ENCODE results near the gene BLACAT1. TPM values are rescaled to one million over a fixed set of nuclear protein-coding genes. Genes with fewer than 3 reads are reported as not detected.
A peak's percentile ranks its signal among the peaks of the same experiment; 100 is the strongest.

The BLACAT1 gene
- total RNA-seq = under 1 TPM in 1 of 4 donors, not detected in 3; 0.36 TPM
- under 1 TPM in 1 of 3 donors, not detected in 2; 0.51 TPM for polyA plus RNA-seq

GRCh38 chr1:205455581-205456382 lies at the start of gene BLACAT1:
BLACAT1 (minus strand) TSS chr1:205456045.
- H3K4me1 ChIP-seq = peaks cover 0 to 22% (median 20%) of the 10 kb centered on the region in 4 donors
- peaks cover 50 to 92% (median 76%) of the 10 kb centered on the region in 3 donors for H3K27me3 ChIP-seq
- H3K4me3 ChIP-seq = peak within 1 kb of the TSS in 2 of 4 donors; percentile 12 to 26

GRCh38 chr1:205505076-205505729 lies 49.4 kb upstream of the BLACAT1 start:
- Histone ChIP-seq H3K9me3 (no peaks in the 10 kb centered on the region), H3K27ac (peak overlapping the region; percentile 62 to 79 (median 73)), H3K36me3 (no peaks in the 10 kb centered on the region), H3K4me3 (peak overlapping the region; percentile 62 to 71 (median 66)), H3K27me3 (no peaks in the 10 kb centered on the region), H3K4me1 (peaks cover 0 to 31% (median 21%) of the 10 kb centered on the region in 4 donors)
- 4 to 10% methylated on average over 18 of the region's 18 CpGs for WGBS, 2 donors
- TF ChIP-seq POLR2A (IDR thresholded peaks at IDR 0.05) (no peak), CTCF (IDR thresholded peaks at IDR 0.05) (peak in 1 of 4 experiments; percentile 12)
- no peak for DNase-seq
- intact Hi-C loops (cut with DNase I) = no loop called here

More at GRCh38 chr1:205455581-205456382, at the start of gene BLACAT1:
- Histone ChIP-seq H3K9me3 (no peaks in the 10 kb centered on the region), H3K36me3 (no peaks in the 10 kb centered on the region), H3K27ac (no peak within 1 kb of the TSS)
- WGBS, 2 donors = 3 to 7% methylated on average over 53 of the region's 53 CpGs
- no peak for TF ChIP-seq EP300 (IDR thresholded peaks at IDR 0.05)
- no peak for TF ChIP-seq CTCF (IDR thresholded peaks at IDR 0.05)
- no peak for TF ChIP-seq POLR2A (IDR thresholded peaks at IDR 0.05)
- TF ChIP-seq POLR2AphosphoS5 (IDR thresholded peaks at IDR 0.05) = no peak
- no peak for DNase-seq
- intact Hi-C loops (cut with DNase I) = no loop called here

- peak within 1 kb of the TSS; percentile 62 to 79 (median 73) for H3K27ac ChIP-seq
- H3K36me3 ChIP-seq = no peaks in the 10 kb centered on the region
- no peaks in the 10 kb centered on the region for H3K27me3 ChIP-seq
- H3K4me1 ChIP-seq = peaks cover 0 to 28% (median 21%) of the 10 kb centered on the region in 4 donors
- no peaks in the 10 kb centered on the region for H3K9me3 ChIP-seq
- intact Hi-C loops (cut with DNase I) = no loop called here
- peak; percentile 89 for DNase-seq
- no peak for TF ChIP-seq POLR2A (IDR thresholded peaks at IDR 0.05)
- no peak for TF ChIP-seq CTCF (IDR thresholded peaks at IDR 0.05)
- TF ChIP-seq EP300 (IDR thresholded peaks at IDR 0.05) = no peak
- peak in 2 of 4 donors; percentile 27 to 48 for TF ChIP-seq POLR2AphosphoS5 (IDR thresholded peaks at IDR 0.05)
- 2 to 3% methylated on average over 41 of the region's 42 CpGs for WGBS, 2 donors
- peak within 1 kb of the TSS; percentile 62 to 71 (median 66) for H3K4me3 ChIP-seq
Observed at GRCh38 chr1:205504311-205505075, 48.6 kb upstream of the BLACAT1 start, which contains the start of gene CDK18. CDK18 (plus strand) TSS chr1:205504669; CDS start chr1:205523168, 18,499 bp downstream.

GRCh38 chr1:205502992-205503391 lies 47.1 kb upstream of the BLACAT1 start:
- intact Hi-C loops (cut with DNase I) = no loop called here
- no peak for TF ChIP-seq EP300 (IDR thresholded peaks at IDR 0.05)
- no peak for TF ChIP-seq CTCF (IDR thresholded peaks at IDR 0.05)
- TF ChIP-seq POLR2AphosphoS5 (IDR thresholded peaks at IDR 0.05) = no peak
- no peak for TF ChIP-seq POLR2A (IDR thresholded peaks at IDR 0.05)
- Histone ChIP-seq H3K9me3 (no peaks in the 10 kb centered on the region), H3K27ac (no peak overlapping the region), H3K4me1 (peaks cover 0 to 28% (median 21%) of the 10 kb centered on the region in 4 donors), H3K4me3 (no peak overlapping the region), H3K27me3 (no peaks in the 10 kb centered on the region), H3K36me3 (no peaks in the 10 kb centered on the region)
- DNase-seq = no peak
- WGBS, 2 donors = 74 to 78% methylated on average over 3 of the region's 3 CpGs
